Endothelial cell of umbilical vein (primary cell): ENCODE results near the gene RALGPS2. TPM values are rescaled to one million over a fixed set of nuclear protein-coding genes. Genes with fewer than 3 reads are reported as not detected.
A peak's percentile ranks its signal among the peaks of the same experiment; 100 is the strongest.

Experiments
- BruUV-seq: library from RNA; stranded (reverse); fragments of 400-500 nt; replicated peaks from 2 replicates; lab custom pipeline; 2021; lab: Mats Ljungman, UMichigan
- CTCF ChIA-PET: fragments of 300-600, 350-600 bp; sonication (Branson Sonifier 250); formaldehyde crosslinking; loops from one replicate; lab custom pipeline; 2021; ENCODE audit warnings: antibody characterized with exemption, inconsistent platforms; lab: Charles Lee
- POLR2A ChIA-PET: fragments of 300-600, 350-600 bp; sonication (Branson Sonifier 250); formaldehyde crosslinking; loops from one replicate; lab custom pipeline; 2021; ENCODE audit warnings: antibody characterized with exemption, inconsistent platforms; lab: Charles Lee
- DNase-seq: peaks from one replicate; pipeline ENCODE4 v3.0.0-alpha.2; 2011; ENCODE audit warnings: low read depth, low spot score
- FAIRE-seq: peaks from 2 replicates; lab custom pipeline; 2011; peaks lifted over from hg19 to GRCh38; lab: Jason Lieb, UNC
- H2AFZ ChIP-seq: 2 replicates; pipeline ENCODE4 v1.6.0; 2012; ENCODE audit warnings: low read depth, low read length, control low read depth, inconsistent platforms
- H3K27ac ChIP-seq: 2 replicates; pipeline ENCODE4 v1.5.1; 2011; ENCODE audit warnings: low read depth, mild to moderate bottlenecking, control low read depth, low read length, moderate library complexity; ENCODE audit not compliant: insufficient read depth
- H3K27me3 ChIP-seq, 2 experiments: 2 replicates each; pipeline versions ENCODE4 v1.6.0 to v1.6.1; 2011; ENCODE audit warnings: low read length in 2 of 2, mixed read lengths in 1 of 2; ENCODE audit not compliant: control insufficient read depth in 2 of 2, insufficient read depth in 2 of 2
- H3K36me3 ChIP-seq, 2 experiments: 2 replicates in 1 of 2; 3 replicates in 1 of 2; pipeline ENCODE4 v1.5.1; 2011; ENCODE audit warnings: low read length in 2 of 2, mild to moderate bottlenecking in 1 of 2, moderate library complexity in 1 of 2; ENCODE audit not compliant: control insufficient read depth in 2 of 2, insufficient read depth in 2 of 2; ENCODE audit errors: extremely low read depth in 1 of 2
- H3K4me1 ChIP-seq: 3 replicates; pipeline ENCODE4 v1.5.1; 2011; ENCODE audit warnings: mild to moderate bottlenecking, low read length; ENCODE audit not compliant: control insufficient read depth, insufficient read depth; ENCODE audit errors: extremely low read depth
- H3K4me2 ChIP-seq: 2 replicates; pipeline ENCODE4 v1.6.1; 2011; ENCODE audit warnings: low read length, control low read depth, mixed read lengths; ENCODE audit not compliant: insufficient read depth
- H3K4me3 ChIP-seq, 3 experiments: fragments of 200-600 bp in 1 of 3; sonication (generic), shearing (Covaris generic) in 1 of 3; replicated peaks in 1 of 3; 2 replicates each; pipeline ENCODE4 v1.5.1; 2011 to 2016; ENCODE audit warnings: control low read depth in 3 of 3, low read length in 3 of 3, mild to moderate bottlenecking in 2 of 3, inconsistent platforms in 1 of 3, low read depth in 1 of 3, moderate library complexity in 1 of 3; ENCODE audit not compliant: insufficient read depth in 1 of 3
- H3K79me2 ChIP-seq: 2 replicates; pipeline ENCODE4 v1.6.0; 2012; ENCODE audit warnings: low read length, inconsistent platforms; ENCODE audit not compliant: control insufficient read depth, insufficient read depth
- H3K9ac ChIP-seq: replicated peaks from 2 replicates; pipeline ENCODE3; 2011; ENCODE audit warnings: low read length, control low read depth; ENCODE audit not compliant: insufficient read depth; ENCODE audit errors: extremely low read depth
- H3K9me1 ChIP-seq: replicated peaks from 3 replicates; pipeline ENCODE4 v1.6.0; 2011; ENCODE audit warnings: mild to moderate bottlenecking, low read length; ENCODE audit not compliant: control insufficient read depth, insufficient read depth; ENCODE audit errors: extremely low read depth
- H3K9me3 ChIP-seq: replicated peaks from 2 replicates; pipeline ENCODE4 v1.5.1; 2012; ENCODE audit warnings: low read length, inconsistent platforms; ENCODE audit not compliant: control insufficient read depth, insufficient read depth
- H4K20me1 ChIP-seq: replicated peaks from 2 replicates; pipeline ENCODE3; 2011; ENCODE audit warnings: mild to moderate bottlenecking, low read length; ENCODE audit not compliant: control insufficient read depth, insufficient read depth; ENCODE audit errors: extremely low read depth
- CTCF ChIP-seq, 2 donors: IDR thresholded peaks; 1 replicate in 1 of 2; 2 replicates in 1 of 2; pipeline ENCODE4 v1.5.1; 2011; ENCODE audit warnings: low read length in 2 of 2, mild to moderate bottlenecking in 2 of 2, moderate library complexity in 2 of 2, control low read depth in 1 of 2, inconsistent platforms in 1 of 2, low read depth in 1 of 2; ENCODE audit not compliant: insufficient read depth in 1 of 2; ENCODE audit errors: extremely low read depth in 1 of 2
- EZH2 ChIP-seq: IDR thresholded peaks from 2 replicates; pipeline ENCODE4 v1.6.1; 2012; ENCODE audit warnings: borderline replicate concordance, low read depth, mild to moderate bottlenecking, moderate library complexity, low read length, inconsistent platforms; ENCODE audit not compliant: severe bottlenecking
- FOS ChIP-seq: IDR thresholded peaks from 2 replicates; pipeline ENCODE4 v1.6.1; 2011; ENCODE audit warnings: mild to moderate bottlenecking, low read length, moderate library complexity, borderline replicate concordance; ENCODE audit not compliant: insufficient read depth
- GATA2 ChIP-seq: IDR thresholded peaks from 2 replicates; pipeline ENCODE4 v1.7.0; 2011; ENCODE audit warnings: low read depth, mild to moderate bottlenecking, moderate library complexity, mixed read lengths, low read length; ENCODE audit not compliant: insufficient read length, insufficient read depth
- JUN ChIP-seq: IDR thresholded peaks from 2 replicates; pipeline ENCODE4 v1.6.1; 2011; ENCODE audit warnings: borderline replicate concordance, low read depth; ENCODE audit not compliant: insufficient read length, insufficient read depth
- MAX ChIP-seq: IDR thresholded peaks from 2 replicates; pipeline ENCODE4 v1.6.1; 2011; ENCODE audit not compliant: insufficient read depth, insufficient read length
- MYC ChIP-seq: IDR thresholded peaks from one replicate; pipeline ENCODE4 v1.6.1; 2011; ENCODE audit warnings: mild to moderate bottlenecking, low read depth, low read length
- POLR2A ChIP-seq: IDR thresholded peaks from 2 replicates; pipeline ENCODE4 v1.6.1; 2012; ENCODE audit warnings: low read depth, mild to moderate bottlenecking, control low read depth, low read length
- POLR2AphosphoS5 ChIP-seq: IDR thresholded peaks from 2 replicates; pipeline ENCODE4 v1.6.1; 2012; ENCODE audit warnings: low read depth, mild to moderate bottlenecking, control low read depth, low read length, moderate library complexity; ENCODE audit not compliant: insufficient read depth
- dilution Hi-C: fragments of 300-500 bp; cut with MboI; formaldehyde crosslinking; loops from one replicate; pipeline ENCODE4 v1.15.0; 2019; ENCODE audit warnings: low sequenced_read_pairs; ENCODE audit not compliant: extremely low pct_ligation_motif_present
- intact Hi-C: fragments of 100-400 bp; cut with micrococcal nuclease; formaldehyde crosslinking; loops from one replicate; pipeline ENCODE4 v1.10.0; 2022
- polyA plus RNA-seq, 4 experiments: library from polyadenylated mRNA; depleted of rRNA in 3 of 4; stranded (reverse) in 3 of 4; unstranded in 1 of 4; fragments of >200 nt; gene quantifications; 2 replicates each; pipeline versions ENCODE4 v1.2.1 to v1.2.3, GENCODE V29; 2011 to 2012; ENCODE audit warnings: missing spikeins in 1 of 4
- total RNA-seq: library from RNA; stranded (reverse); gene quantifications from 2 replicates; pipeline ENCODE4 v1.2.3, GENCODE V29; 2021

The RALGPS2 gene
- total and polyA plus RNA-seq, 2 donors (not counting 3 experiments of a cell fraction or from before 2014, with no cell fraction given) = 4.6 to 27.7 TPM

DNA sequence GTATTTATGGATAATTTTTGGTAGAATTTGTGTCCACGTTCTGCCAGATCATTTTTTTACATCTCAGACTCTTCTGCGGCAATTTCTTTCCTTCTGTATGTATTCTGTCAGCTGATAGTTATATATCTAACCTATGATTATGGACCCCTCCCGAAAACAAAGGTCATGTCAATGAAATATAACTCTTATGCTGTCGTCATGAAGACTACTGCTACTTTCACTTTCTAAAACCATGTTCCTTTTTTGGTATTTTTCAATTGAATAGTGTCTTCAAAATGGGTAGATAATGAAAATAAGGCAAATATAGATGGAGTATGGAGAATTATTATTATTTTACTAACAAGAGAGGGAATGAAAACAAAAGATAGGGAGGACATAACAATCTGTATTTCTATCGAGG is 142.6 kb downstream of the RALGPS2 start:
- CTCF ChIA-PET = interaction anchor here (1.3 to 5.9 kb wide), 4 partner anchors 9 to 135 kb away, joined by 4 to 17 read pairs (median 8); no protein-coding TSS in a partner anchor
- Histone ChIP-seq H3K9me1 (no peaks in the 10 kb centered on the region), H3K27ac (peak overlapping the region; percentile 48), H3K79me2 (no peaks in the 10 kb centered on the region), H3K4me3 (peak overlapping the region; percentile 15 to 72 (median 65)), H3K9ac (peak overlapping the region; percentile 65), H4K20me1 (no peaks in the 10 kb centered on the region), H3K4me2 (peak overlapping the region; percentile 100), H3K9me3 (no peaks in the 10 kb centered on the region), H3K27me3 (no peaks in the 10 kb centered on the region), H2AFZ (peak overlapping the region; percentile 78), H3K36me3 (no peaks in the 10 kb centered on the region), H3K4me1 (peaks cover 37% of the 10 kb centered on the region)
- FAIRE-seq (no peak), DNase-seq (peak; percentile 78)
- dilution Hi-C loops = no loop called here
- POLR2A ChIA-PET = no interaction called here
- no TSS peak for BruUV-seq
- no peak for TF ChIP-seq EZH2
- no peak for TF ChIP-seq GATA2
- no peak for TF ChIP-seq CTCF (IDR thresholded peaks at IDR 0.05; ENCODE audit: extremely low read depth in 1 of 2, insufficient read depth in 1 of 2, low read depth in 1 of 2, low read length in 2 of 2)
- no peak for TF ChIP-seq MAX
- TF ChIP-seq MYC = no peak
- no peak for TF ChIP-seq POLR2A
- no peak for TF ChIP-seq FOS
- no peak for TF ChIP-seq JUN
- TF ChIP-seq POLR2AphosphoS5 = no peak
- intact Hi-C loops = no loop called here
